B cell (primary cell): ENCODE results near the gene COLGALT1. TPM values are rescaled to one million over a fixed set of nuclear protein-coding genes. Genes with fewer than 3 reads are reported as not detected.

Source experiments
- ATAC-seq: fragments of 200-7000 bp; cut with Tn5 transposase; one replicate; pipeline ENCODE4 v1.10.0; 2021; ENCODE audit warnings: low read depth, mild to moderate bottlenecking, moderate number of reproducible peaks, moderate library complexity
- CTCF ChIA-PET: fragments of 350-600 bp; sonication (Branson Sonifier 250); formaldehyde crosslinking; loops from one replicate; lab custom pipeline; 2021; ENCODE audit warnings: antibody characterized with exemption, inconsistent platforms; lab: Charles Lee
- POLR2A ChIA-PET: fragments of 350-600 bp; sonication (Branson Sonifier 250); formaldehyde crosslinking; loops from one replicate; lab custom pipeline; 2021; ENCODE audit warnings: antibody characterized with exemption; lab: Charles Lee
- DNase-seq: peaks from one replicate; pipeline ENCODE4 v3.0.0; 2013
- H2AFZ ChIP-seq: 2 replicates; pipeline ENCODE4 v1.6.1; 2012; ENCODE audit warnings: mild to moderate bottlenecking, low read depth, low read length; ENCODE audit not compliant: insufficient read depth, poor library complexity, severe bottlenecking
- H3K27ac ChIP-seq, 2 donors: 1 replicate in 1 of 2; 2 replicates in 1 of 2; pipeline ENCODE4 v1.5.1; 2012 to 2013; ENCODE audit warnings: low read length in 2 of 2, mild to moderate bottlenecking in 2 of 2, moderate library complexity in 1 of 2
- H3K27me3 ChIP-seq, 4 experiments: fragments of 200-600 bp in 1 of 4; sonication (generic) in 1 of 4; replicated peaks in 1 of 4; 1 replicate in 2 of 4; 2 replicates in 2 of 4; pipeline versions ENCODE4 v1.6.1 to v1.7.0; 2013 to 2016; ENCODE audit warnings: low read length in 3 of 4, mild to moderate bottlenecking in 2 of 4, mixed read lengths in 1 of 4, moderate library complexity in 1 of 4; ENCODE audit not compliant: insufficient read depth in 4 of 4, control insufficient read depth in 3 of 4; ENCODE audit errors: control extremely low read depth in 1 of 4
- H3K36me3 ChIP-seq, 2 experiments: replicated peaks in 1 of 2; 1 replicate in 1 of 2; 2 replicates in 1 of 2; pipeline versions ENCODE4 v1.6.1 to v1.7.1; 2013; ENCODE audit warnings: low read length in 1 of 2; ENCODE audit not compliant: insufficient read depth in 2 of 2, control insufficient read depth in 1 of 2; ENCODE audit errors: control extremely low read depth in 1 of 2, extremely low read depth in 1 of 2
- H3K4me1 ChIP-seq, 2 donors: fragments of 200-600 bp in 1 of 2; sonication (generic) in 1 of 2; 1 replicate in 1 of 2; 2 replicates in 1 of 2; pipeline versions ENCODE4 v1.5.1 to v1.6.1; 2013 to 2017; ENCODE audit warnings: low read length in 2 of 2; ENCODE audit not compliant: control insufficient read depth in 2 of 2, insufficient read depth in 2 of 2
- H3K4me2 ChIP-seq: replicated peaks from 2 replicates; pipeline ENCODE3; 2012; ENCODE audit warnings: mild to moderate bottlenecking, low read depth, low read length; ENCODE audit not compliant: poor library complexity, severe bottlenecking
- H3K4me3 ChIP-seq, 5 experiments: fragments of 200-600 bp in 1 of 5; sonication (generic) in 1 of 5; 1 replicate in 3 of 5; 2 replicates in 2 of 5; pipeline versions ENCODE4 v1.5.1 to v1.7.0; 2011 to 2016; ENCODE audit warnings: low read length in 4 of 5, mild to moderate bottlenecking in 4 of 5, low read depth in 2 of 5, control low read depth in 1 of 5, moderate library complexity in 1 of 5; ENCODE audit not compliant: insufficient read depth in 1 of 5; ENCODE audit errors: control extremely low read depth in 1 of 5, extremely low read depth in 1 of 5
- H3K79me2 ChIP-seq: fragments of 200-600 bp; sonication (generic); one replicate; pipeline ENCODE4 v1.6.0; 2016; ENCODE audit warnings: low read length; ENCODE audit not compliant: control insufficient read depth, insufficient read depth
- H3K9ac ChIP-seq: fragments of 200-600 bp; sonication (generic); 2 replicates; pipeline ENCODE4 v1.6.1; 2017; ENCODE audit warnings: mild to moderate bottlenecking, low read length, moderate library complexity
- H3K9me3 ChIP-seq, 3 donors: one replicate each; pipeline versions ENCODE4 v1.6.1 to v1.7.1; 2013; ENCODE audit warnings: low read length in 2 of 3; ENCODE audit not compliant: control insufficient read depth in 2 of 3, insufficient read depth in 1 of 3; ENCODE audit errors: control extremely low read depth in 1 of 3
- H4K20me1 ChIP-seq: 2 replicates; pipeline ENCODE4 v1.6.0; 2012; ENCODE audit warnings: mild to moderate bottlenecking, low read length; ENCODE audit not compliant: insufficient read depth, control insufficient read depth, poor library complexity, severe bottlenecking
- H3K27ac Mint-ChIP-seq: one replicate; pipeline ENCODE4 v1.8.0; 2021; ENCODE audit warnings: mixed read lengths
- H3K27me3 Mint-ChIP-seq: one replicate; pipeline ENCODE4 v1.8.0; 2021; ENCODE audit warnings: mixed read lengths
- H3K4me1 Mint-ChIP-seq: one replicate; pipeline ENCODE4 v1.8.0; 2021; ENCODE audit warnings: mixed read lengths
- H3K4me3 Mint-ChIP-seq: one replicate; pipeline ENCODE4 v1.8.0; 2021; ENCODE audit warnings: mixed read lengths
- H3K9me3 Mint-ChIP-seq: one replicate; pipeline ENCODE4 v1.8.0; 2022; ENCODE audit warnings: mixed read lengths; ENCODE audit not compliant: insufficient read depth
- EZH2 ChIP-seq: IDR thresholded peaks from 2 replicates; pipeline ENCODE4 v1.6.1; 2012; ENCODE audit warnings: borderline replicate concordance, low read depth, mild to moderate bottlenecking, moderate library complexity, low read length; ENCODE audit not compliant: insufficient read depth, poor library complexity, severe bottlenecking
- WGBS: methylation state at CpG from one replicate; pipeline ENCODE4 v1.1.5; 2013; ENCODE audit warnings: missing lambda C conversion rate; ENCODE audit not compliant: insufficient coverage; 5-methylcytosine and 5-hydroxymethylcytosine counted together
- intact Hi-C: fragments of 100-400 bp; cut with micrococcal nuclease; formaldehyde crosslinking; loops from one replicate; pipeline ENCODE4 v1.10.0; 2022
- polyA plus RNA-seq: library from polyadenylated mRNA; depleted of rRNA; stranded (reverse); fragments of >200 nt; gene quantifications from 2 replicates; pipeline ENCODE4 v1.2.3, GENCODE V29; 2012
- total RNA-seq, 2 donors: library from RNA; stranded (reverse); fragments of 120-200 nt in 1 of 2; gene quantifications; 1 replicate in 1 of 2; 2 replicates in 1 of 2; pipeline versions ENCODE4 v1.2.3 to v1.2.4, GENCODE V29; 2013 to 2022
- TF ChIP-seq, protein P1 (sequence below): fragments of 200-600 bp; IDR thresholded peaks from one replicate; pipeline ENCODE4 v1.8.0; 2022; ENCODE audit warnings: antibody characterized with exemption, mild to moderate bottlenecking

COLGALT1 gene
- total and polyA plus RNA-seq, 2 donors (not counting 1 experiment from before 2014, with no cell fraction given), result 108 to 126 TPM

- DNase-seq, result no peak
- TF ChIP-seq, protein P1, sequence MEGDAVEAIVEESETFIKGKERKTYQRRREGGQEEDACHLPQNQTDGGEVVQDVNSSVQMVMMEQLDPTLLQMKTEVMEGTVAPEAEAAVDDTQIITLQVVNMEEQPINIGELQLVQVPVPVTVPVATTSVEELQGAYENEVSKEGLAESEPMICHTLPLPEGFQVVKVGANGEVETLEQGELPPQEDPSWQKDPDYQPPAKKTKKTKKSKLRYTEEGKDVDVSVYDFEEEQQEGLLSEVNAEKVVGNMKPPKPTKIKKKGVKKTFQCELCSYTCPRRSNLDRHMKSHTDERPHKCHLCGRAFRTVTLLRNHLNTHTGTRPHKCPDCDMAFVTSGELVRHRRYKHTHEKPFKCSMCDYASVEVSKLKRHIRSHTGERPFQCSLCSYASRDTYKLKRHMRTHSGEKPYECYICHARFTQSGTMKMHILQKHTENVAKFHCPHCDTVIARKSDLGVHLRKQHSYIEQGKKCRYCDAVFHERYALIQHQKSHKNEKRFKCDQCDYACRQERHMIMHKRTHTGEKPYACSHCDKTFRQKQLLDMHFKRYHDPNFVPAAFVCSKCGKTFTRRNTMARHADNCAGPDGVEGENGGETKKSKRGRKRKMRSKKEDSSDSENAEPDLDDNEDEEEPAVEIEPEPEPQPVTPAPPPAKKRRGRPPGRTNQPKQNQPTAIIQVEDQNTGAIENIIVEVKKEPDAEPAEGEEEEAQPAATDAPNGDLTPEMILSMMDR, result no peak
- no peak for TF ChIP-seq EZH2
- Mint-ChIP-seq H3K9me3 (no peaks in the 10 kb centered on the region), H3K27me3 (peaks cover 39% of the 10 kb centered on the region), H3K27ac (peak overlapping the region; percentile 12), H3K4me3 (no peak overlapping the region), H3K4me1 (peaks cover 22% of the 10 kb centered on the region)
- Histone ChIP-seq H2AFZ (no peak overlapping the region), H3K27ac (no peak overlapping the region), H3K9ac (no peak overlapping the region), H3K4me2 (no peak overlapping the region), H3K4me3 (no peak overlapping the region), H3K36me3 (no peaks in the 10 kb centered on the region), H3K27me3 (peaks cover 0 to 37% (median 10%) of the 10 kb centered on the region in 4 experiments), H4K20me1 (no peaks in the 10 kb centered on the region), H3K9me3 (peaks cover 0 to 14% (median 0%) of the 10 kb centered on the region in 3 donors), H3K4me1 (peaks cover 11 to 12% of the 10 kb centered on the region in 2 donors), H3K79me2 (no peaks in the 10 kb centered on the region)
- ChIA-PET POLR2A (interaction anchor here (0.5 kb wide), 1 partner anchor 65 kb away, joined by 3 read pairs; no protein-coding TSS in a partner anchor), CTCF (interaction anchor here (1.1 kb wide), 1 partner anchor 13 kb away, joined by 3 read pairs; no protein-coding TSS in a partner anchor)
- intact Hi-C loops, result loop anchor here (10.0 kb wide), 1 partner anchor 152 kb away; the partner anchor contains the start of gene FCHO1
- no peak for ATAC-seq
- WGBS, result 49% methylated on average over 5 of the region's 7 CpGs
Measured at GRCh38 chr19:17602872-17603510, 47.5 kb downstream of the COLGALT1 start.
